Measurements from ENCODE around the gene HOGA1.

DNA sequence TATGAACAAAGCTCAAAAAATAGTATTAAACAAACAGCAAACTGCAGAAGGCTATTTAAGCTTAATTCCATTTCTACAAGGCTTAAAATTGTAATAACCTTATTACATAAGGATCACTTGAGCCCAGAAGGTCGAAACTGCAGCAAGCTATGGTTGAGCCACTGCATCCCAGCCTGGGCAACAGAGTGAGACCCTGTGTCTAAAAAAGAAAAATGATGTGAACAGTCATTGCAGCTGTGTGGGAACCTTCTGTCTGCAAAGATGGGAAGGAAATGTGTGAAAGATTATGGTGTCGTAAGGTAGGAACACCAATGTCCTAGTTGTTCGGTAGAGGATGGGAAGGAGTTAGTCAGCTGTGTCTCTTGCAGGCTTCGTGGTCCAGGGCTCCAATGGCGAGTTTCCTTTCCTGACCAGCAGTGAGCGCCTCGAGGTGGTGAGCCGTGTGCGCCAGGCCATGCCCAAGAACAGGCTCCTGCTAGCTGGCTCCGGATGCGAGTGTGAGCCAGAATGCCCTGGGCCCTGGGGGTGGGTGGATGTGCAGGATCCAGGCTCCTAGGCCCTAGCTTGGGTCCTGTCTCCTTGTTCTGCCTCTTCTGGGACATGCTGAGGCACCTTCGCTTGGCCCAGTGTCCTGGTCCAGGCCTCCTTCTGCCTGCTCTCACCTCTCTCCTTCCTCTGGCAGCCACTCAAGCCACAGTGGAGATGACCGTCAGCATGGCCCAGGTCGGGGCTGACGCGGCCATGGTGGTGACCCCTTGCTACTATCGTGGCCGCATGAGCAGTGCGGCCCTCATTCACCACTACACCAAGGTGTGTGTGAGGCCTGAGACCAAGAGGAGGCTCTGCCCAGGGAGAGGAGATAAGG lies 14.4 kb downstream of the HOGA1 start:
- TF ChIP-seq, protein P1, sequence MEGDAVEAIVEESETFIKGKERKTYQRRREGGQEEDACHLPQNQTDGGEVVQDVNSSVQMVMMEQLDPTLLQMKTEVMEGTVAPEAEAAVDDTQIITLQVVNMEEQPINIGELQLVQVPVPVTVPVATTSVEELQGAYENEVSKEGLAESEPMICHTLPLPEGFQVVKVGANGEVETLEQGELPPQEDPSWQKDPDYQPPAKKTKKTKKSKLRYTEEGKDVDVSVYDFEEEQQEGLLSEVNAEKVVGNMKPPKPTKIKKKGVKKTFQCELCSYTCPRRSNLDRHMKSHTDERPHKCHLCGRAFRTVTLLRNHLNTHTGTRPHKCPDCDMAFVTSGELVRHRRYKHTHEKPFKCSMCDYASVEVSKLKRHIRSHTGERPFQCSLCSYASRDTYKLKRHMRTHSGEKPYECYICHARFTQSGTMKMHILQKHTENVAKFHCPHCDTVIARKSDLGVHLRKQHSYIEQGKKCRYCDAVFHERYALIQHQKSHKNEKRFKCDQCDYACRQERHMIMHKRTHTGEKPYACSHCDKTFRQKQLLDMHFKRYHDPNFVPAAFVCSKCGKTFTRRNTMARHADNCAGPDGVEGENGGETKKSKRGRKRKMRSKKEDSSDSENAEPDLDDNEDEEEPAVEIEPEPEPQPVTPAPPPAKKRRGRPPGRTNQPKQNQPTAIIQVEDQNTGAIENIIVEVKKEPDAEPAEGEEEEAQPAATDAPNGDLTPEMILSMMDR (IDR thresholded peaks at IDR 0.05): no peak
- no peak for TF ChIP-seq ZFX (IDR thresholded peaks at IDR 0.05; ENCODE audit: borderline replicate concordance)
